Measurements from ENCODE around the gene SRMS. TPM values are rescaled to one million over a fixed set of nuclear protein-coding genes. Genes with fewer than 3 reads are reported as not detected.

The SRMS gene
- polyA plus RNA-seq, 1 donor (not counting 4 experiments of a cell fraction or from before 2014, with no cell fraction given) = 0.10 TPM

GRCh38 chr20:63533388-63533787 lies 14.2 kb downstream of the SRMS start:
- peaks cover 12 to 21% of the 10 kb centered on the region in 2 experiments for H3K36me3 ChIP-seq (ENCODE audit: control insufficient read depth in 2 of 2, extremely low read depth in 1 of 2, insufficient read depth in 2 of 2, low read length in 2 of 2)
- H3K4me2 ChIP-seq (ENCODE audit: control insufficient read depth, extremely low read depth, insufficient read depth, low read depth, low read length) = no peak overlapping the region
- H3K9me3 ChIP-seq (ENCODE audit: control insufficient read depth, low read depth, low read length) = no peaks in the 10 kb centered on the region
- no peak overlapping the region for H3K9ac ChIP-seq (ENCODE audit: control insufficient read depth, extremely low read depth, insufficient read depth, low read length)
- dilution Hi-C loops (cut with MboI; ENCODE audit: extremely low pct_ligation_motif_present, low sequenced_read_pairs) = no loop called here
- H3K27ac ChIP-seq (ENCODE audit: control insufficient read depth, insufficient read depth, low read length) = peak overlapping the region; percentile 49
- peaks cover 10% of the 10 kb centered on the region for H3K79me2 ChIP-seq (ENCODE audit: control insufficient read depth, insufficient read depth, low read length)
- no peaks in the 10 kb centered on the region for H3K9me1 ChIP-seq (ENCODE audit: control insufficient read depth, extremely low read depth, insufficient read depth, low read length)
- H3K4me1 ChIP-seq (ENCODE audit: control insufficient read depth, extremely low read depth, insufficient read depth, low read length) = peaks cover 23% of the 10 kb centered on the region
- H3K27me3 ChIP-seq (ENCODE audit: control insufficient read depth, extremely low read depth, insufficient read depth, low read length) = no peaks in the 10 kb centered on the region
- H3K4me3 ChIP-seq (ENCODE audit: control insufficient read depth in 2 of 3, extremely low read depth in 1 of 3, insufficient read depth in 2 of 3, low read depth in 1 of 3, low read length in 3 of 3) = no peak overlapping the region
- DNase-seq (ENCODE audit: low read depth, low spot score) = no peak
- no peak overlapping the region for H2AFZ ChIP-seq (ENCODE audit: control insufficient read depth, low read length)
- H4K20me1 ChIP-seq (ENCODE audit: control insufficient read depth, extremely low read depth, insufficient read depth, low read length) = peaks cover 7% of the 10 kb centered on the region
- FAIRE-seq = no peak
- TF ChIP-seq CTCF (optimal IDR thresholded peaks at IDR 0.05 in 1 of 3, IDR thresholded peaks at IDR 0.05 in 1 of 3, conservative IDR thresholded peaks at IDR 0.05 in 1 of 3; ENCODE audit: extremely low read depth in 1 of 3, insufficient read depth in 2 of 3, low read length in 3 of 3) (no peak), EZH2 (IDR thresholded peaks at IDR 0.05; ENCODE audit: low read length) (no peak)

GRCh38 chr20:63532449-63532971 lies 15.0 kb downstream of the SRMS start:
- dilution Hi-C loops (cut with MboI; ENCODE audit: extremely low pct_ligation_motif_present, low sequenced_read_pairs) = no loop called here
- no peak for FAIRE-seq

More at GRCh38 chr20:63532449-63532971, 15.0 kb downstream of the SRMS start:
- DNase-seq (ENCODE audit: low read depth, low spot score) = no peak
- Histone ChIP-seq H3K9ac (ENCODE audit: control insufficient read depth, extremely low read depth, insufficient read depth, low read length) (no peak overlapping the region), H2AFZ (ENCODE audit: control insufficient read depth, low read length) (no peak overlapping the region), H3K4me1 (ENCODE audit: control insufficient read depth, extremely low read depth, insufficient read depth, low read length) (peaks cover 20% of the 10 kb centered on the region), H3K79me2 (ENCODE audit: control insufficient read depth, insufficient read depth, low read length) (peaks cover 10% of the 10 kb centered on the region), H4K20me1 (ENCODE audit: control insufficient read depth, extremely low read depth, insufficient read depth, low read length) (peaks cover 7% of the 10 kb centered on the region), H3K27me3 (ENCODE audit: control insufficient read depth, extremely low read depth, insufficient read depth, low read length) (no peaks in the 10 kb centered on the region), H3K4me2 (ENCODE audit: control insufficient read depth, extremely low read depth, insufficient read depth, low read depth, low read length) (no peak overlapping the region), H3K9me3 (ENCODE audit: control insufficient read depth, low read depth, low read length) (no peaks in the 10 kb centered on the region), H3K27ac (ENCODE audit: control insufficient read depth, insufficient read depth, low read length) (no peak overlapping the region), H3K36me3 (ENCODE audit: control insufficient read depth in 2 of 2, extremely low read depth in 1 of 2, insufficient read depth in 2 of 2, low read length in 2 of 2) (peaks cover 12 to 23% of the 10 kb centered on the region in 2 experiments), H3K4me3 (ENCODE audit: control insufficient read depth in 2 of 3, extremely low read depth in 1 of 3, insufficient read depth in 2 of 3, low read depth in 1 of 3, low read length in 3 of 3) (no peak overlapping the region), H3K9me1 (ENCODE audit: control insufficient read depth, extremely low read depth, insufficient read depth, low read length) (no peaks in the 10 kb centered on the region)
- TF ChIP-seq CTCF (optimal IDR thresholded peaks at IDR 0.05 in 1 of 3, IDR thresholded peaks at IDR 0.05 in 1 of 3, conservative IDR thresholded peaks at IDR 0.05 in 1 of 3; ENCODE audit: extremely low read depth in 1 of 3, insufficient read depth in 2 of 3, low read length in 3 of 3) (no peak), EZH2 (IDR thresholded peaks at IDR 0.05; ENCODE audit: low read length) (no peak)
